HepG2 (cell line): ENCODE data around the gene PROCR. TPM values are rescaled to one million over a fixed set of nuclear protein-coding genes. Genes with fewer than 3 reads are reported as not detected.
A peak's percentile ranks its signal among the peaks of the same experiment; 100 is the strongest.
"Not testable (repeated sequence)": the region's sequence is repeated elsewhere in the genome, so short reads cannot be mapped to it uniquely, and the experiment has no call there.

Experiments
- ATAC-seq: fragments of 200-7000 bp; cut with Tn5 transposase; 3 replicates; pipeline ENCODE4 v1.9.1; 2020; ENCODE audit warnings: mild to moderate bottlenecking, moderate library complexity
- BruUV-seq: library from RNA; stranded (reverse); fragments of 400-500 nt; replicated peaks from 2 replicates; lab custom pipeline; 2021; lab: Mats Ljungman, UMichigan
- CTCF ChIA-PET: fragments of 300-600 bp; formaldehyde crosslinking; extraction: SDS; loops from one replicate; lab custom pipeline; 2021; ENCODE audit warnings: low total read pairs, inconsistent platforms, low intra/inter-chr PET ratio; lab: Yijun Ruan, JAX
- POLR2A ChIA-PET: fragments of 350-600 bp; sonication (Branson Sonifier 250); formaldehyde crosslinking; loops from one replicate; lab custom pipeline; 2020; ENCODE audit warnings: antibody characterized with exemption, inconsistent platforms; lab: Yijun Ruan, JAX
- DNase-seq: peaks from one replicate; pipeline ENCODE4 v3.0.0-alpha.2; 2015; ENCODE audit warnings: low spot score
- FAIRE-seq: peaks from 3 replicates; lab custom pipeline; 2011; peaks lifted over from hg19 to GRCh38; lab: Jason Lieb, UNC
- H2AFZ ChIP-seq: one replicate; pipeline ENCODE4 v1.6.1; 2011; ENCODE audit warnings: low read length, inconsistent platforms
- H3K27ac ChIP-seq: fragments of 300-600 bp; 3 replicates; pipeline ENCODE4 v1.8.0; 2011; ENCODE audit warnings: mixed run types, mild to moderate bottlenecking, mixed read lengths, low read length, inconsistent platforms; ENCODE audit not compliant: insufficient read depth; ENCODE audit errors: extremely low read length
- H3K27me3 ChIP-seq, 2 experiments: fragments of 200-600 bp in 1 of 2; 2 replicates in 1 of 2; 3 replicates in 1 of 2; pipeline versions ENCODE4 v1.6.0 to v1.8.0; 2011; ENCODE audit warnings: low read length in 2 of 2, mild to moderate bottlenecking in 2 of 2, moderate library complexity in 2 of 2, inconsistent platforms in 1 of 2; ENCODE audit not compliant: insufficient read depth in 2 of 2, control insufficient read depth in 1 of 2
- H3K36me3 ChIP-seq, 2 experiments: fragments of 200-600 bp in 1 of 2; replicated peaks in 1 of 2; 2 replicates in 1 of 2; 3 replicates in 1 of 2; pipeline versions ENCODE4 v1.5.1 to v1.8.0; 2011; ENCODE audit warnings: low read length in 2 of 2, inconsistent platforms in 1 of 2; ENCODE audit not compliant: insufficient read depth in 2 of 2, control insufficient read depth in 1 of 2
- H3K4me1 ChIP-seq: 2 replicates; pipeline ENCODE4 v1.5.1; 2012; ENCODE audit warnings: low read length, inconsistent platforms; ENCODE audit not compliant: insufficient read depth
- H3K4me2 ChIP-seq: 2 replicates; pipeline ENCODE4 v1.6.0; 2011; ENCODE audit warnings: low read depth, low read length, inconsistent platforms
- H3K4me3 ChIP-seq, 3 experiments: fragments of 200-600 bp in 1 of 3; sonication (generic), shearing (Covaris generic) in 1 of 3; replicated peaks in 1 of 3; 2 replicates each; pipeline ENCODE4 v1.5.1; 2011 to 2016; ENCODE audit warnings: low read length in 3 of 3, inconsistent platforms in 2 of 3, low read depth in 2 of 3, mild to moderate bottlenecking in 2 of 3, control low read depth in 1 of 3, mixed read lengths in 1 of 3; ENCODE audit not compliant: insufficient read depth in 1 of 3
- H3K79me2 ChIP-seq: one replicate; pipeline ENCODE4 v1.6.1; 2011; ENCODE audit warnings: low read length, inconsistent platforms; ENCODE audit not compliant: insufficient read depth
- H3K9ac ChIP-seq: 2 replicates; pipeline ENCODE4 v1.6.0; 2011; ENCODE audit warnings: mild to moderate bottlenecking, low read depth, low read length, inconsistent platforms; ENCODE audit not compliant: insufficient read depth
- H3K9me3 ChIP-seq: 2 replicates; pipeline ENCODE4 v1.5.1; 2012; ENCODE audit warnings: mild to moderate bottlenecking, low read length
- H4K20me1 ChIP-seq: 2 replicates; pipeline ENCODE4 v1.6.0; 2011; ENCODE audit warnings: inconsistent platforms, mild to moderate bottlenecking, low read length, moderate library complexity; ENCODE audit not compliant: insufficient read depth
- KDM2A ChIP-seq: sonication (generic); formaldehyde crosslinking; IDR thresholded peaks from 2 replicates; pipeline ENCODE4 v1.4.0; 2020; ENCODE audit warnings: low read depth, missing genetic modification reagents, borderline replicate concordance
- RCOR2 ChIP-seq: IDR thresholded peaks from 2 replicates; pipeline ENCODE4 v1.6.1; 2016; ENCODE audit warnings: missing biosample characterization, missing genetic modification reagents
- ZMYM3 ChIP-seq: sonication (generic); formaldehyde crosslinking; IDR thresholded peaks from 2 replicates; pipeline ENCODE4 v1.5.1; 2020; ENCODE audit warnings: mild to moderate bottlenecking, missing genetic modification reagents
- ZNF768 ChIP-seq: sonication (generic); formaldehyde crosslinking; IDR thresholded peaks from 2 replicates; pipeline ENCODE4 v1.4.0; 2020; ENCODE audit warnings: missing genetic modification reagents
- WGBS: methylation state at CpG from one replicate; pipeline ENCODE4 v1.1.6; 2017; ENCODE audit warnings: low lambda C conversion rate; 5-methylcytosine and 5-hydroxymethylcytosine counted together
- in situ Hi-C: cut with HindIII; loops from 2 replicates; pipeline ENCODE4 v1.10.0; 2017; ENCODE audit warnings: low pct_unique_long_range_greater_than_20kb; ENCODE audit not compliant: extremely low pct_ligation_motif_present
- intact Hi-C: fragments of 100-400 bp; cut with micrococcal nuclease; formaldehyde crosslinking; loops from one replicate; pipeline ENCODE4 v1.10.0; 2022; ENCODE audit not compliant: unreplicated experiment
- polyA plus RNA-seq, 8 experiments: library from polyadenylated mRNA; depleted of rRNA in 3 of 8; stranded (reverse) in 7 of 8; unstranded in 1 of 8; fragments of >200 nt; fragmentation: Illumina TruSeq in 4 of 8; extraction: Trizol in 4 of 8; gene quantifications; 2 replicates each; pipeline versions ENCODE4 v1.2.1 to v1.2.3, GENCODE V29; 2011 to 2016; ENCODE audit warnings: low read depth in 4 of 8, missing spikeins in 1 of 8, mixed read lengths in 1 of 8; ENCODE audit not compliant: insufficient read depth in 1 of 8
- total RNA-seq, 5 experiments: library from RNA; depleted of rRNA; stranded (reverse); fragments of >200 nt; fragmentation: Illumina TruSeq; extraction: Trizol; gene quantifications; 2 replicates each; pipeline ENCODE4 v1.2.3, GENCODE V29; 2016; ENCODE audit warnings: low read depth in 1 of 5
- TF ChIP-seq, protein P1 (sequence below): sonication (generic); formaldehyde crosslinking; IDR thresholded peaks from 2 replicates; pipeline ENCODE4 v1.5.0; 2020; ENCODE audit warnings: missing genetic modification reagents

Gene PROCR
- total and polyA plus RNA-seq, 2 of the 13 experiments (the other 11 are each of a cell fraction or from before 2014, with no cell fraction given) = 1.4 to 1.7 TPM

GRCh38 chr20:35167787-35168186, 4.1 kb upstream of the PROCR start:
- Histone ChIP-seq H3K9me3 (no peaks in the 10 kb centered on the region), H2AFZ (no peak overlapping the region), H3K36me3 (no peaks in the 10 kb centered on the region), H4K20me1 (no peaks in the 10 kb centered on the region), H3K79me2 (no peaks in the 10 kb centered on the region), H3K4me1 (peaks cover 30% of the 10 kb centered on the region), H3K9ac (no peak overlapping the region), H3K27ac (no peak overlapping the region), H3K27me3 (no peaks in the 10 kb centered on the region; a peak in 1 of 5 replicates)
- FAIRE-seq = no peak
- in situ Hi-C loops (no loop called here), intact Hi-C loops (no loop called here)
- 86% methylated on average over 1 of the region's 1 CpG for WGBS
- ChIA-PET CTCF (no interaction called here), POLR2A (no interaction called here)
- BruUV-seq = no TSS peak
- no peak for DNase-seq
- ATAC-seq = no peak
- TF ChIP-seq ZMYM3 (0 out of 2 replicates have a peak, but pooled peaks have one; percentile 19), RCOR2 (0 out of 2 replicates have a peak, but pooled peaks have one; percentile 22), KDM2A (no peak), ZNF768 (peak; percentile 80; the same call in 1 of the 2 replicates)
- TF ChIP-seq, protein P1, sequence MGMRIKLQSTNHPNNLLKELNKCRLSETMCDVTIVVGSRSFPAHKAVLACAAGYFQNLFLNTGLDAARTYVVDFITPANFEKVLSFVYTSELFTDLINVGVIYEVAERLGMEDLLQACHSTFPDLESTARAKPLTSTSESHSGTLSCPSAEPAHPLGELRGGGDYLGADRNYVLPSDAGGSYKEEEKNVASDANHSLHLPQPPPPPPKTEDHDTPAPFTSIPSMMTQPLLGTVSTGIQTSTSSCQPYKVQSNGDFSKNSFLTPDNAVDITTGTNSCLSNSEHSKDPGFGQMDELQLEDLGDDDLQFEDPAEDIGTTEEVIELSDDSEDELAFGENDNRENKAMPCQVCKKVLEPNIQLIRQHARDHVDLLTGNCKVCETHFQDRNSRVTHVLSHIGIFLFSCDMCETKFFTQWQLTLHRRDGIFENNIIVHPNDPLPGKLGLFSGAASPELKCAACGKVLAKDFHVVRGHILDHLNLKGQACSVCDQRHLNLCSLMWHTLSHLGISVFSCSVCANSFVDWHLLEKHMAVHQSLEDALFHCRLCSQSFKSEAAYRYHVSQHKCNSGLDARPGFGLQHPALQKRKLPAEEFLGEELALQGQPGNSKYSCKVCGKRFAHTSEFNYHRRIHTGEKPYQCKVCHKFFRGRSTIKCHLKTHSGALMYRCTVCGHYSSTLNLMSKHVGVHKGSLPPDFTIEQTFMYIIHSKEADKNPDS (CRISPR knock-in tag) = no peak
- TF ChIP-seq, all 625 proteins: peak for 3
- no peak overlapping the region for H3K4me3 ChIP-seq
- no peak overlapping the region for H3K4me2 ChIP-seq

- WGBS = 45% methylated on average over 4 of the region's 4 CpGs
- CTCF ChIA-PET, H3K9ac ChIP-seq, FAIRE-seq, in situ Hi-C loops, BruUV-seq, H2AFZ ChIP-seq, POLR2A ChIA-PET, H3K27ac ChIP-seq, H3K79me2 ChIP-seq, intact Hi-C loops, ATAC-seq, H3K4me3 ChIP-seq, H4K20me1 ChIP-seq, H3K36me3 ChIP-seq, H3K4me2 ChIP-seq, H3K9me3 ChIP-seq, H3K27me3 ChIP-seq, DNase-seq: not testable (repeated sequence)
- peaks cover 38% of the 10 kb centered on the region for H3K4me1 ChIP-seq
These were observed 3.0 kb upstream of the PROCR start for GRCh38 chr20:35168701-35169409.
